ENCODE results near the gene ABHD3.
"Not testable (repeated sequence)": the region's sequence is repeated elsewhere in the genome, so short reads cannot be mapped to it uniquely, and the experiment has no call there.

DNA sequence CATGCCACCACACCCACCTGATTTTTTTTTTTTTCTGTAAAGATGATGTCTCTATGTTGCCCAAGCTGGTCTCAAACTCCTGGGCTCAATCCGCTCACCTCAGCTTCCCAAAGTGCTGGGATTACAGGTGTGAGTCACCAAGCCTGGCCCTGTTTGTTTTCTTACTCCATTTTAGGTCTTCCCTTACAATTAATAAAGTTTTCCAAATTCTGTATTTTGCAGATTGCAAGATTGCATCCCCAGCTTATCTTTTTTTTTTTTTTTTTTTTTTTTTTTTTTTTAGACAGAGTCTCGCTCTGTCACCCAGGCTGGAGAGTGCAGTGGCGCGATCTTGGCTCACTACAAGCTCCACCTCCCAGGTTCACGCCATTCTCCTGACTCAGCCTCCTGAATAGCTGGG lies 64.2 kb downstream of the ABHD3 start:
- TF ChIP-seq, protein P1, sequence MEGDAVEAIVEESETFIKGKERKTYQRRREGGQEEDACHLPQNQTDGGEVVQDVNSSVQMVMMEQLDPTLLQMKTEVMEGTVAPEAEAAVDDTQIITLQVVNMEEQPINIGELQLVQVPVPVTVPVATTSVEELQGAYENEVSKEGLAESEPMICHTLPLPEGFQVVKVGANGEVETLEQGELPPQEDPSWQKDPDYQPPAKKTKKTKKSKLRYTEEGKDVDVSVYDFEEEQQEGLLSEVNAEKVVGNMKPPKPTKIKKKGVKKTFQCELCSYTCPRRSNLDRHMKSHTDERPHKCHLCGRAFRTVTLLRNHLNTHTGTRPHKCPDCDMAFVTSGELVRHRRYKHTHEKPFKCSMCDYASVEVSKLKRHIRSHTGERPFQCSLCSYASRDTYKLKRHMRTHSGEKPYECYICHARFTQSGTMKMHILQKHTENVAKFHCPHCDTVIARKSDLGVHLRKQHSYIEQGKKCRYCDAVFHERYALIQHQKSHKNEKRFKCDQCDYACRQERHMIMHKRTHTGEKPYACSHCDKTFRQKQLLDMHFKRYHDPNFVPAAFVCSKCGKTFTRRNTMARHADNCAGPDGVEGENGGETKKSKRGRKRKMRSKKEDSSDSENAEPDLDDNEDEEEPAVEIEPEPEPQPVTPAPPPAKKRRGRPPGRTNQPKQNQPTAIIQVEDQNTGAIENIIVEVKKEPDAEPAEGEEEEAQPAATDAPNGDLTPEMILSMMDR (IDR thresholded peaks at IDR 0.05), result not testable (repeated sequence)
- TF ChIP-seq POLR2A (IDR thresholded peaks at IDR 0.05); POLR2AphosphoS5 (IDR thresholded peaks at IDR 0.05; ENCODE audit: insufficient read depth in 1 of 2, low read depth in 1 of 2): not testable (repeated sequence)

Data from vagina (tissue), 2 donors.